Prostate gland (tissue), 2 donors: ENCODE measurements around the gene MATR3. TPM values are rescaled to one million over a fixed set of nuclear protein-coding genes. Genes with fewer than 3 reads are reported as not detected.
"Not testable (repeated sequence)": the region's sequence is repeated elsewhere in the genome, so short reads cannot be mapped to it uniquely, and the experiment has no call there.

Source experiments
- DNase-seq: peaks from one replicate; pipeline ENCODE4 v3.0.0-alpha.2; 2019; ENCODE audit warnings: low spot score
- H3K27ac ChIP-seq, 2 donors: fragments of 200-600 bp; sonication (generic); 2 replicates each; pipeline ENCODE4 v1.5.1; 2017 to 2019
- H3K27me3 ChIP-seq: fragments of 200-600 bp; sonication (generic); replicated peaks from 2 replicates; pipeline ENCODE4 v1.5.1; 2019; ENCODE audit not compliant: insufficient read depth
- H3K36me3 ChIP-seq, 2 donors: fragments of 200-600 bp; sonication (generic); 1 replicate in 1 of 2; 2 replicates in 1 of 2; pipeline versions ENCODE4 v1.5.1 to v1.8.1; 2017 to 2019
- H3K4me1 ChIP-seq: fragments of 200-600 bp; sonication (generic); replicated peaks from 2 replicates; pipeline ENCODE4 v1.5.1; 2019
- H3K4me3 ChIP-seq, 2 donors: fragments of 200-600 bp; sonication (generic); 2 replicates each; pipeline ENCODE4 v1.5.1; 2017 to 2019
- H3K9me3 ChIP-seq: fragments of 200-600 bp; sonication (generic); 2 replicates; pipeline ENCODE4 v1.5.1; 2017
- CTCF ChIP-seq, 4 experiments: fragments of 200-600 bp in 2 of 4; fragments of 450-650 bp in 2 of 4; sonication (generic) in 2 of 4; IDR thresholded peaks; 1 replicate in 3 of 4; 2 replicates in 1 of 4; pipeline ENCODE4 v1.5.1; 2016 to 2019; ENCODE audit warnings: antibody characterized with exemption in 4 of 4, mild to moderate bottlenecking in 2 of 4, moderate library complexity in 2 of 4
- POLR2A ChIP-seq: fragments of 450-650 bp; IDR thresholded peaks from one replicate; pipeline ENCODE4 v1.6.1; 2016; ENCODE audit warnings: antibody characterized with exemption, mild to moderate bottlenecking
- POLR2AphosphoS5 ChIP-seq: sonication (generic); formaldehyde crosslinking; IDR thresholded peaks from one replicate; pipeline ENCODE4 v1.6.1; 2017; ENCODE audit warnings: antibody characterized with exemption
- WGBS: methylation state at CpG from one replicate; pipeline ENCODE4 v1.1.5; 2018; 5-methylcytosine and 5-hydroxymethylcytosine counted together
- intact Hi-C: fragments of 100-400 bp; cut with DNase I; formaldehyde crosslinking; loops from one replicate; pipeline ENCODE4 v1.14.2; 2022
- total RNA-seq, 2 donors: library from RNA; depleted of rRNA; stranded (reverse); fragments of >200 nt; gene quantifications; one replicate each; pipeline ENCODE4 v1.1.0, GENCODE V29; 2016

The MATR3 gene
- total RNA-seq, 2 donors from 2014 or later: 192 to 207 TPM

GRCh38 chr5:139354186-139354585, 60.6 kb downstream of the MATR3 start:
- Histone ChIP-seq H3K36me3 (no peaks in the 10 kb centered on the region), H3K27me3 (no peaks in the 10 kb centered on the region), H3K27ac (no peak overlapping the region), H3K4me3 (no peak overlapping the region), H3K9me3 (no peaks in the 10 kb centered on the region), H3K4me1 (no peaks in the 10 kb centered on the region)
- DNase-seq: no peak
- intact Hi-C loops: no loop called here
- TF ChIP-seq POLR2A (no peak), POLR2AphosphoS5 (no peak), CTCF (IDR thresholded peaks at IDR 0.05) (no peak)
- WGBS: 98% methylated on average over 3 of the region's 3 CpGs

- H3K4me3 ChIP-seq, H3K36me3 ChIP-seq, H3K4me1 ChIP-seq, DNase-seq, intact Hi-C loops, H3K9me3 ChIP-seq, H3K27ac ChIP-seq, H3K27me3 ChIP-seq: not testable (repeated sequence)
- WGBS: 95% methylated on average over 8 of the region's 8 CpGs
Measured at GRCh38 chr5:139355900-139356299, 62.4 kb downstream of the MATR3 start.

GRCh38 chr5:139358064-139358463, 64.5 kb downstream of the MATR3 start:
- no peaks in the 10 kb centered on the region for H3K36me3 ChIP-seq
- H3K4me1 ChIP-seq: no peaks in the 10 kb centered on the region
- no peak overlapping the region for H3K27ac ChIP-seq
- intact Hi-C loops: no loop called here
- H3K9me3 ChIP-seq: no peaks in the 10 kb centered on the region
- no peak for DNase-seq
- TF ChIP-seq CTCF (IDR thresholded peaks at IDR 0.05) (no peak), POLR2A (no peak), POLR2AphosphoS5 (no peak)
- H3K27me3 ChIP-seq: no peaks in the 10 kb centered on the region
- H3K4me3 ChIP-seq: no peak overlapping the region

- H3K36me3 ChIP-seq: peaks cover 0 to 2% of the 10 kb centered on the region in 2 donors
- H3K4me3 ChIP-seq: no peak overlapping the region
- intact Hi-C loops: no loop called here
- no peak for TF ChIP-seq CTCF (IDR thresholded peaks at IDR 0.05)
- TF ChIP-seq POLR2AphosphoS5: no peak
- TF ChIP-seq POLR2A: no peak
- no peaks in the 10 kb centered on the region for H3K9me3 ChIP-seq
- no peak for DNase-seq
- H3K27me3 ChIP-seq: no peaks in the 10 kb centered on the region
- no peak overlapping the region for H3K27ac ChIP-seq
- WGBS: 99% methylated on average over 4 of the region's 4 CpGs
- H3K4me1 ChIP-seq: no peaks in the 10 kb centered on the region
Measured at GRCh38 chr5:139360384-139360783, 66.8 kb downstream of the MATR3 start.

GRCh38 chr5:139361835-139362429, 68.4 kb downstream of the MATR3 start:
- no peak for DNase-seq
- Histone ChIP-seq H3K27ac (no peak overlapping the region), H3K9me3 (no peaks in the 10 kb centered on the region), H3K36me3 (peaks cover 3 to 15% of the 10 kb centered on the region in 2 donors), H3K4me3 (no peak overlapping the region), H3K27me3 (no peaks in the 10 kb centered on the region), H3K4me1 (no peaks in the 10 kb centered on the region)
- no peak for TF ChIP-seq POLR2AphosphoS5
- TF ChIP-seq CTCF (IDR thresholded peaks at IDR 0.05): no peak
- TF ChIP-seq POLR2A: no peak
- 82% methylated on average over 6 of the region's 6 CpGs for WGBS
- intact Hi-C loops: no loop called here
